ENCODE data around the gene REEP1. TPM values are rescaled to one million over a fixed set of nuclear protein-coding genes. Genes with fewer than 3 reads are reported as not detected.

The REEP1 gene
- total RNA-seq, 1 experiment from 2014 or later = 0.31 TPM

- no peak overlapping the region for H3K4me3 ChIP-seq
- no peaks in the 10 kb centered on the region for H3K9me2 ChIP-seq (ENCODE audit: insufficient read depth)
- TF ChIP-seq EZH2 (IDR thresholded peaks at IDR 0.05; ENCODE audit: low read depth) = no peak
- TF ChIP-seq, protein P1, sequence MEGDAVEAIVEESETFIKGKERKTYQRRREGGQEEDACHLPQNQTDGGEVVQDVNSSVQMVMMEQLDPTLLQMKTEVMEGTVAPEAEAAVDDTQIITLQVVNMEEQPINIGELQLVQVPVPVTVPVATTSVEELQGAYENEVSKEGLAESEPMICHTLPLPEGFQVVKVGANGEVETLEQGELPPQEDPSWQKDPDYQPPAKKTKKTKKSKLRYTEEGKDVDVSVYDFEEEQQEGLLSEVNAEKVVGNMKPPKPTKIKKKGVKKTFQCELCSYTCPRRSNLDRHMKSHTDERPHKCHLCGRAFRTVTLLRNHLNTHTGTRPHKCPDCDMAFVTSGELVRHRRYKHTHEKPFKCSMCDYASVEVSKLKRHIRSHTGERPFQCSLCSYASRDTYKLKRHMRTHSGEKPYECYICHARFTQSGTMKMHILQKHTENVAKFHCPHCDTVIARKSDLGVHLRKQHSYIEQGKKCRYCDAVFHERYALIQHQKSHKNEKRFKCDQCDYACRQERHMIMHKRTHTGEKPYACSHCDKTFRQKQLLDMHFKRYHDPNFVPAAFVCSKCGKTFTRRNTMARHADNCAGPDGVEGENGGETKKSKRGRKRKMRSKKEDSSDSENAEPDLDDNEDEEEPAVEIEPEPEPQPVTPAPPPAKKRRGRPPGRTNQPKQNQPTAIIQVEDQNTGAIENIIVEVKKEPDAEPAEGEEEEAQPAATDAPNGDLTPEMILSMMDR (conservative IDR thresholded peaks at IDR 0.05) = no peak
- ChIA-PET POLR2A (ENCODE audit: unreplicated experiment) (interaction anchor here (0.6 kb wide), 1 partner anchor 1161 kb away, joined by 7 read pairs; no protein-coding TSS in a partner anchor), CTCF (no interaction called here)
- no peak overlapping the region for H3K4me2 ChIP-seq
- no peak overlapping the region for H2AFZ ChIP-seq
- DNase-seq = no peak
- no peaks in the 10 kb centered on the region for H3K36me3 ChIP-seq (ENCODE audit: low read depth)
- no peaks in the 10 kb centered on the region for H3K79me2 ChIP-seq (ENCODE audit: low read depth)
- peaks cover 20% of the 10 kb centered on the region; the same call in 1 of the 2 replicates for H3K27me3 ChIP-seq (ENCODE audit: insufficient read depth, low read depth)
- BruUV-seq (replicated peaks) = no TSS peak
- no peak overlapping the region for H3K27ac ChIP-seq
- H3F3A ChIP-seq (ENCODE audit: insufficient read depth, low read depth) = no peaks in the 10 kb centered on the region
- intact Hi-C loops (cut with micrococcal nuclease; ENCODE audit: unreplicated experiment) = no loop called here
- H4K20me1 ChIP-seq (ENCODE audit: insufficient read depth) = no peaks in the 10 kb centered on the region
- H3K9me3 ChIP-seq (ENCODE audit: insufficient read depth, low read depth) = no peaks in the 10 kb centered on the region
- H3K4me1 ChIP-seq (replicated peaks; ENCODE audit: insufficient read depth) = no peaks in the 10 kb centered on the region
Observed at GRCh38 chr2:86243950-86244733, 93.3 kb downstream of the REEP1 start.

DNA sequence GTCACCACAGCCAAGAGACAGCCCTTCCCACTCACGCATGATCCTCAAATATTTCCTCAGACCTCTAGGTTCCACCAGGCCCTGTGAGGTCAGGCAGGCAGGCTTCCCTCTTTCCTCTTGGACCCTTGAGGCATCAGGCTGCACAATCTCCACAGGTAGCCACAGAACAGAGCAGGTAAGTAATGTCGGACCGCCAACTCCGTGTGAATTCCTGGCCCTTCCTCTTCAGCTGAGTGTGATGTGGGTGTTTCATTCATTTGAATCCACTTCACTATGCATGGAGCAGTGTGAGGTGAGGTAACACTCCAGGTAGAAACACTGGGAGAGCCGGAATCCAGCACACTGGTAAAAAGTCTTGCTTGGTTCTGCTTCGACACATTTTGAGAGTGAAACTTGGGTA is 94.2 kb downstream of the REEP1 start:
- H3K27me3 ChIP-seq (ENCODE audit: insufficient read depth, low read depth) = peaks cover 23% of the 10 kb centered on the region
- TF ChIP-seq, protein P1 (conservative IDR thresholded peaks at IDR 0.05) = no peak
- TF ChIP-seq EZH2 (IDR thresholded peaks at IDR 0.05; ENCODE audit: low read depth) = no peak
- ChIA-PET CTCF (no interaction called here), POLR2A (ENCODE audit: unreplicated experiment) (no interaction called here)
- H3K4me3 ChIP-seq = no peak overlapping the region
- no peaks in the 10 kb centered on the region for H3F3A ChIP-seq (ENCODE audit: insufficient read depth, low read depth)
- no peaks in the 10 kb centered on the region for H3K36me3 ChIP-seq (ENCODE audit: low read depth)
- no TSS peak for BruUV-seq (replicated peaks)
- no peak for DNase-seq
- intact Hi-C loops (cut with micrococcal nuclease; ENCODE audit: unreplicated experiment) = no loop called here
- no peaks in the 10 kb centered on the region for H3K9me2 ChIP-seq (ENCODE audit: insufficient read depth)
- no peak overlapping the region for H2AFZ ChIP-seq
- H3K4me1 ChIP-seq (replicated peaks; ENCODE audit: insufficient read depth) = no peaks in the 10 kb centered on the region
- no peaks in the 10 kb centered on the region for H3K79me2 ChIP-seq (ENCODE audit: low read depth)
- H4K20me1 ChIP-seq (ENCODE audit: insufficient read depth) = no peaks in the 10 kb centered on the region
- H3K4me2 ChIP-seq = no peak overlapping the region
- H3K9me3 ChIP-seq (ENCODE audit: insufficient read depth, low read depth) = no peaks in the 10 kb centered on the region
- H3K27ac ChIP-seq = no peak overlapping the region

- H3K27me3 ChIP-seq (ENCODE audit: insufficient read depth, low read depth) = peaks cover 25% of the 10 kb centered on the region
- CTCF ChIA-PET = no interaction called here
- intact Hi-C loops (cut with micrococcal nuclease; ENCODE audit: unreplicated experiment) = no loop called here
Observed at GRCh38 chr2:86241611-86242010, 95.8 kb downstream of the REEP1 start.

More at GRCh38 chr2:86241611-86242010, 95.8 kb downstream of the REEP1 start:
- Histone ChIP-seq H3K4me1 (replicated peaks; ENCODE audit: insufficient read depth) (no peaks in the 10 kb centered on the region), H3K9me3 (ENCODE audit: insufficient read depth, low read depth) (no peaks in the 10 kb centered on the region), H3K9me2 (ENCODE audit: insufficient read depth) (no peaks in the 10 kb centered on the region), H3F3A (ENCODE audit: insufficient read depth, low read depth) (no peaks in the 10 kb centered on the region), H3K79me2 (ENCODE audit: low read depth) (no peaks in the 10 kb centered on the region), H3K27ac (no peak overlapping the region), H2AFZ (no peak overlapping the region), H4K20me1 (ENCODE audit: insufficient read depth) (no peaks in the 10 kb centered on the region), H3K4me2 (no peak overlapping the region), H3K4me3 (no peak overlapping the region), H3K36me3 (ENCODE audit: low read depth) (no peaks in the 10 kb centered on the region)
- no peak for DNase-seq
- TF ChIP-seq EZH2 (IDR thresholded peaks at IDR 0.05; ENCODE audit: low read depth) = no peak
- TF ChIP-seq, protein P1 (conservative IDR thresholded peaks at IDR 0.05) = no peak
- POLR2A ChIA-PET (ENCODE audit: unreplicated experiment) = no interaction called here
- BruUV-seq (replicated peaks) = no TSS peak

Measured in PC-9 (cell line).